OCI-LY3 (cell line): ENCODE results near the gene ZNF593OS.

Experiments
- H2AFZ ChIP-seq: fragments of 200-600, 300-600 bp; shearing (Covaris generic); 2 replicates; pipeline ENCODE4 v1.6.0; 2014; ENCODE audit warnings: antibody characterized with exemption, low read depth, low read length
- H3K27ac ChIP-seq: fragments of 200-600, 300-600 bp; sonication (generic); 2 replicates; pipeline ENCODE4 v1.5.1; 2014; ENCODE audit warnings: mild to moderate bottlenecking, low read length, moderate library complexity, mixed read lengths
- H3K27me3 ChIP-seq: fragments of 200-600, 300-600 bp; sonication (generic); 2 replicates; pipeline ENCODE4 v1.6.1; 2014; ENCODE audit warnings: low read depth, low read length, mixed read lengths
- H3K36me3 ChIP-seq: fragments of 200-600, 300-600 bp; sonication (generic); replicated peaks from 2 replicates; pipeline ENCODE3; 2014; ENCODE audit warnings: low read depth, low read length, mixed read lengths
- H3K4me1 ChIP-seq: fragments of 300-600, 200-600 bp; sonication (generic); 2 replicates; pipeline ENCODE4 v1.6.1; 2014; ENCODE audit warnings: low read length, mixed read lengths
- H3K4me2 ChIP-seq: fragments of 200-600, 300-600 bp; sonication (generic); 2 replicates; pipeline ENCODE4 v1.6.1; 2014; ENCODE audit warnings: low read length, mixed read lengths
- H3K4me3 ChIP-seq: fragments of 300-600, 200-600 bp; sonication (generic); 2 replicates; pipeline ENCODE4 v1.5.1; 2014; ENCODE audit warnings: antibody characterized with exemption, mild to moderate bottlenecking, low read length, moderate library complexity
- H3K79me2 ChIP-seq: fragments of 300-600, 200-600 bp; shearing (Covaris generic); 2 replicates; pipeline ENCODE4 v1.6.1; 2014; ENCODE audit warnings: mild to moderate bottlenecking, low read length, mixed read lengths
- H3K9ac ChIP-seq: fragments of 300-600, 200-600 bp; shearing (Covaris generic); 2 replicates; pipeline ENCODE4 v1.6.0; 2014; ENCODE audit warnings: mild to moderate bottlenecking, low read length, moderate library complexity
- H3K9me3 ChIP-seq: fragments of 200-600, 300-600 bp; shearing (Covaris generic); 2 replicates; pipeline ENCODE4 v1.6.1; 2014; ENCODE audit warnings: low read length, mixed read lengths; ENCODE audit not compliant: insufficient read depth
- H4K20me1 ChIP-seq: fragments of 200-600, 300-600 bp; sonication (generic); 2 replicates; pipeline ENCODE4 v1.6.1; 2016; ENCODE audit warnings: low read length, mixed read lengths; ENCODE audit not compliant: insufficient read depth
- CTCF ChIP-seq: fragments of 200-600, 300-600 bp; sonication (generic); IDR thresholded peaks from 2 replicates; pipeline ENCODE4 v1.5.1; 2014; ENCODE audit warnings: antibody characterized with exemption, low read length, low read depth
- EZH2phosphoT487 ChIP-seq: fragments of 200-600 bp; shearing (Covaris generic); IDR thresholded peaks from 2 replicates; pipeline ENCODE4 v1.6.1; 2018; ENCODE audit warnings: antibody characterized with exemption, mixed run types, low read depth

The ZNF593OS gene

GRCh38 chr1:26130695-26131094, 40.9 kb downstream of the ZNF593OS start:
- Histone ChIP-seq H3K4me1 (no peaks in the 10 kb centered on the region), H3K27me3 (no peaks in the 10 kb centered on the region), H3K9me3 (no peaks in the 10 kb centered on the region), H3K4me3 (no peak overlapping the region), H3K36me3 (no peaks in the 10 kb centered on the region), H3K9ac (no peak overlapping the region), H2AFZ (no peak overlapping the region), H4K20me1 (no peaks in the 10 kb centered on the region), H3K4me2 (no peak overlapping the region), H3K27ac (no peak overlapping the region), H3K79me2 (no peaks in the 10 kb centered on the region)
- TF ChIP-seq EZH2phosphoT487: no peak
- TF ChIP-seq CTCF: no peak

GRCh38 chr1:26129778-26130177, 41.9 kb downstream of the ZNF593OS start:
- no peaks in the 10 kb centered on the region for H3K4me1 ChIP-seq
- H3K9me3 ChIP-seq: no peaks in the 10 kb centered on the region
- no peak overlapping the region for H3K4me2 ChIP-seq
- no peaks in the 10 kb centered on the region for H3K36me3 ChIP-seq
- H3K9ac ChIP-seq: no peak overlapping the region
- TF ChIP-seq CTCF: no peak
- no peak for TF ChIP-seq EZH2phosphoT487
- H2AFZ ChIP-seq: no peak overlapping the region
- no peaks in the 10 kb centered on the region for H3K79me2 ChIP-seq
- no peak overlapping the region for H3K27ac ChIP-seq
- no peaks in the 10 kb centered on the region for H4K20me1 ChIP-seq
- no peaks in the 10 kb centered on the region for H3K27me3 ChIP-seq
- H3K4me3 ChIP-seq: no peak overlapping the region

GRCh38 chr1:26127235-26128163, 44.1 kb downstream of the ZNF593OS start:
- Histone ChIP-seq H4K20me1 (no peaks in the 10 kb centered on the region), H3K9ac (no peak overlapping the region), H3K4me2 (no peak overlapping the region), H3K9me3 (no peaks in the 10 kb centered on the region), H3K4me1 (no peaks in the 10 kb centered on the region), H3K27me3 (no peaks in the 10 kb centered on the region), H3K36me3 (no peaks in the 10 kb centered on the region), H3K27ac (no peak overlapping the region), H2AFZ (no peak overlapping the region), H3K79me2 (no peaks in the 10 kb centered on the region), H3K4me3 (no peak overlapping the region)
- no peak for TF ChIP-seq EZH2phosphoT487
- TF ChIP-seq CTCF: no peak

GRCh38 chr1:26126321-26127084, 45.1 kb downstream of the ZNF593OS start:
- Histone ChIP-seq H3K27me3 (no peaks in the 10 kb centered on the region), H3K79me2 (no peaks in the 10 kb centered on the region), H3K9me3 (no peaks in the 10 kb centered on the region), H3K9ac (no peak overlapping the region), H2AFZ (no peak overlapping the region), H3K4me3 (no peak overlapping the region), H3K4me1 (peaks cover 5% of the 10 kb centered on the region; the same call in 1 of the 2 replicates), H3K4me2 (no peak overlapping the region), H4K20me1 (no peaks in the 10 kb centered on the region), H3K27ac (no peak overlapping the region), H3K36me3 (peaks cover 4% of the 10 kb centered on the region)
- TF ChIP-seq CTCF: no peak
